Testis (tissue), 2 donors: ENCODE measurements around the gene CTBS.

ENCODE experiments used
- POLR2A ChIP-seq: fragments of 450-650 bp; IDR thresholded peaks from one replicate; pipeline ENCODE4 v1.6.1; 2017; ENCODE audit warnings: antibody characterized with exemption, mild to moderate bottlenecking, moderate library complexity
- TF ChIP-seq, protein P1 (sequence below), 3 experiments: fragments of 450-650 bp in 2 of 3; fragments of 200-600 bp in 1 of 3; sonication (generic) in 1 of 3; IDR thresholded peaks; one replicate each; pipeline ENCODE4 v1.5.1; 2016 to 2019; ENCODE audit warnings: antibody characterized with exemption in 3 of 3, mild to moderate bottlenecking in 2 of 3, moderate library complexity in 1 of 3

GRCh38 chr1:84606977-84607376, 32.7 kb upstream of the CTBS start:
- TF ChIP-seq, protein P1, sequence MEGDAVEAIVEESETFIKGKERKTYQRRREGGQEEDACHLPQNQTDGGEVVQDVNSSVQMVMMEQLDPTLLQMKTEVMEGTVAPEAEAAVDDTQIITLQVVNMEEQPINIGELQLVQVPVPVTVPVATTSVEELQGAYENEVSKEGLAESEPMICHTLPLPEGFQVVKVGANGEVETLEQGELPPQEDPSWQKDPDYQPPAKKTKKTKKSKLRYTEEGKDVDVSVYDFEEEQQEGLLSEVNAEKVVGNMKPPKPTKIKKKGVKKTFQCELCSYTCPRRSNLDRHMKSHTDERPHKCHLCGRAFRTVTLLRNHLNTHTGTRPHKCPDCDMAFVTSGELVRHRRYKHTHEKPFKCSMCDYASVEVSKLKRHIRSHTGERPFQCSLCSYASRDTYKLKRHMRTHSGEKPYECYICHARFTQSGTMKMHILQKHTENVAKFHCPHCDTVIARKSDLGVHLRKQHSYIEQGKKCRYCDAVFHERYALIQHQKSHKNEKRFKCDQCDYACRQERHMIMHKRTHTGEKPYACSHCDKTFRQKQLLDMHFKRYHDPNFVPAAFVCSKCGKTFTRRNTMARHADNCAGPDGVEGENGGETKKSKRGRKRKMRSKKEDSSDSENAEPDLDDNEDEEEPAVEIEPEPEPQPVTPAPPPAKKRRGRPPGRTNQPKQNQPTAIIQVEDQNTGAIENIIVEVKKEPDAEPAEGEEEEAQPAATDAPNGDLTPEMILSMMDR (IDR thresholded peaks at IDR 0.05), result no peak
- TF ChIP-seq POLR2A, result no peak
